ENCODE data around the gene CTBP1.
"Not testable (repeated sequence)": the region's sequence is repeated elsewhere in the genome, so short reads cannot be mapped to it uniquely, and the experiment has no call there.

The CTBP1 gene

GRCh38 chr4:1248245-1249147 is at the start of gene CTBP1:
Gene CTBP1, minus strand, starts transcription at chr4:1249130. Its CDS starts 7,799 bp downstream, at chr4:1241331.
- peak; percentile 75 for DNase-seq (ENCODE audit: low spot score)

GRCh38 chr4:1298461-1298860 is 49.5 kb upstream of the CTBP1 start:
- DNase-seq (ENCODE audit: low spot score): no peak

- no peak for DNase-seq (ENCODE audit: low spot score)
Measured at GRCh38 chr4:1297456-1298325, 48.8 kb upstream of the CTBP1 start.

- DNase-seq (ENCODE audit: low spot score): no peak
Measured at GRCh38 chr4:1297023-1297395, 48.1 kb upstream of the CTBP1 start.

GRCh38 chr4:1296324-1297022 is 47.5 kb upstream of the CTBP1 start:
- no peak for DNase-seq (ENCODE audit: low spot score)

- no peak for DNase-seq (ENCODE audit: low spot score)
Measured at GRCh38 chr4:1295405-1296055, 46.6 kb upstream of the CTBP1 start.

GRCh38 chr4:1294891-1295290 is 46.0 kb upstream of the CTBP1 start:
- DNase-seq (ENCODE audit: low spot score): no peak

- DNase-seq (ENCODE audit: low spot score): no peak
Measured at GRCh38 chr4:1294424-1294823, 45.5 kb upstream of the CTBP1 start.

- no peak for DNase-seq (ENCODE audit: low spot score)
Measured at GRCh38 chr4:1293991-1294390, 45.1 kb upstream of the CTBP1 start.

- no peak for DNase-seq (ENCODE audit: low spot score)
Measured at GRCh38 chr4:1293531-1293941, 44.6 kb upstream of the CTBP1 start.

- DNase-seq (ENCODE audit: low spot score): not testable (repeated sequence)
Measured at GRCh38 chr4:1292703-1293011, 43.7 kb upstream of the CTBP1 start.

GRCh38 chr4:1291996-1292702 is 43.2 kb upstream of the CTBP1 start:
- DNase-seq (ENCODE audit: low spot score): no peak

GRCh38 chr4:1291091-1291490 is 42.2 kb upstream of the CTBP1 start:
- DNase-seq (ENCODE audit: low spot score): no peak

- DNase-seq (ENCODE audit: low spot score): no peak
Measured at GRCh38 chr4:1290165-1290977, 41.4 kb upstream of the CTBP1 start.

- peak; percentile 95 for DNase-seq (ENCODE audit: low spot score)
Measured at GRCh38 chr4:1289207-1290164, 40.6 kb upstream of the CTBP1 start, which contains the start of gene MAEA. Gene MAEA, plus strand, starts transcription at chr4:1289891. Its CDS starts 23 bp downstream, at chr4:1289914.

GRCh38 chr4:1288786-1289185 is 39.9 kb upstream of the CTBP1 start:
- DNase-seq (ENCODE audit: low spot score): no peak

GRCh38 chr4:1285790-1286553 is 37.0 kb upstream of the CTBP1 start:
- no peak for DNase-seq (ENCODE audit: low spot score)

- DNase-seq (ENCODE audit: low spot score): no peak
Measured at GRCh38 chr4:1285151-1285789, 36.3 kb upstream of the CTBP1 start.
